HepG2 (cell line): ENCODE measurements around the gene LOXL3. TPM values are rescaled to one million over a fixed set of nuclear protein-coding genes. Genes with fewer than 3 reads are reported as not detected.

Experiments used
- HES4 ChIP-seq: sonication (generic); formaldehyde crosslinking; IDR thresholded peaks from 2 replicates; pipeline ENCODE4 v1.9.0; 2021; ENCODE audit warnings: mild to moderate bottlenecking, missing genetic modification reagents, borderline replicate concordance
- HOMEZ ChIP-seq: IDR thresholded peaks from 2 replicates; pipeline ENCODE4 v1.6.1; 2016; ENCODE audit warnings: low read depth
- PRMT3 ChIP-seq: sonication (generic); formaldehyde crosslinking; IDR thresholded peaks from 2 replicates; pipeline ENCODE4 v1.8.1; 2022; ENCODE audit warnings: low read depth, mild to moderate bottlenecking, moderate library complexity, missing genetic modification reagents, borderline replicate concordance
- REL ChIP-seq: sonication (generic); formaldehyde crosslinking; conservative IDR thresholded peaks from 2 replicates; pipeline ENCODE4 v1.8.0; 2022; ENCODE audit warnings: mild to moderate bottlenecking, missing genetic modification reagents, moderate library complexity
- SNAI1 ChIP-seq: sonication (generic); formaldehyde crosslinking; IDR thresholded peaks from 2 replicates; pipeline ENCODE4 v1.5.0; 2020; ENCODE audit warnings: mild to moderate bottlenecking, missing genetic modification reagents, borderline replicate concordance
- TAF15 ChIP-seq: fragments of 200-400 bp; formaldehyde crosslinking; IDR thresholded peaks from one replicate; pipeline ENCODE4 v1.6.1; 2018; ENCODE audit warnings: mild to moderate bottlenecking, low read depth, low read length; ENCODE audit not compliant: poor library complexity, severe bottlenecking
- TFDP1 ChIP-seq: IDR thresholded peaks from 2 replicates; pipeline ENCODE4 v1.6.1; 2016; ENCODE audit warnings: missing compliant biosample characterization, missing genetic modification reagents, borderline replicate concordance
- TFE3 ChIP-seq: IDR thresholded peaks from 2 replicates; pipeline ENCODE4 v1.6.1; 2016
- ZBTB20 ChIP-seq: sonication (generic); formaldehyde crosslinking; IDR thresholded peaks from 2 replicates; pipeline ENCODE4 v1.8.1; 2023; ENCODE audit warnings: missing genetic modification reagents, low read depth, mild to moderate bottlenecking, borderline replicate concordance
- ZFP91 ChIP-seq: sonication (generic); formaldehyde crosslinking; IDR thresholded peaks from 2 replicates; pipeline ENCODE4 v1.9.0; 2022; ENCODE audit warnings: missing genetic modification reagents, mild to moderate bottlenecking, borderline replicate concordance
- ZKSCAN5 ChIP-seq: sonication (generic); formaldehyde crosslinking; IDR thresholded peaks from 2 replicates; pipeline ENCODE4 v1.5.1; 2020; ENCODE audit warnings: mild to moderate bottlenecking, missing genetic modification reagents
- ZNF441 ChIP-seq: sonication (generic); formaldehyde crosslinking; IDR thresholded peaks from 2 replicates; pipeline ENCODE4 v1.7.0; 2021; ENCODE audit warnings: missing genetic modification reagents, borderline replicate concordance
- ZNF446 ChIP-seq: sonication (generic); formaldehyde crosslinking; IDR thresholded peaks from 2 replicates; pipeline ENCODE4 v1.5.0; 2020; ENCODE audit warnings: mild to moderate bottlenecking, missing genetic modification reagents
- ZNF549 ChIP-seq: sonication (generic); formaldehyde crosslinking; IDR thresholded peaks from 2 replicates; pipeline ENCODE4 v1.5.0; 2020; ENCODE audit warnings: missing genetic modification reagents
- ZNF589 ChIP-seq: sonication (generic); formaldehyde crosslinking; conservative IDR thresholded peaks from 2 replicates; pipeline ENCODE4 v1.8.0; 2022; ENCODE audit warnings: mild to moderate bottlenecking, moderate library complexity, missing genetic modification reagents
- ZSCAN12 ChIP-seq: sonication (generic); formaldehyde crosslinking; IDR thresholded peaks from 2 replicates; pipeline ENCODE4 v1.9.0; 2021; ENCODE audit warnings: mild to moderate bottlenecking, missing genetic modification reagents
- polyA plus RNA-seq, 8 experiments: library from polyadenylated mRNA; depleted of rRNA in 3 of 8; stranded (reverse) in 7 of 8; unstranded in 1 of 8; fragments of >200 nt; fragmentation: Illumina TruSeq in 4 of 8; extraction: Trizol in 4 of 8; gene quantifications; 2 replicates each; pipeline versions ENCODE4 v1.2.1 to v1.2.3, GENCODE V29; 2011 to 2016; ENCODE audit warnings: low read depth in 4 of 8, missing spikeins in 1 of 8, mixed read lengths in 1 of 8; ENCODE audit not compliant: insufficient read depth in 1 of 8
- total RNA-seq, 5 experiments: library from RNA; depleted of rRNA; stranded (reverse); fragments of >200 nt; fragmentation: Illumina TruSeq; extraction: Trizol; gene quantifications; 2 replicates each; pipeline ENCODE4 v1.2.3, GENCODE V29; 2016; ENCODE audit warnings: low read depth in 1 of 5

Gene LOXL3
- total and polyA plus RNA-seq, 2 of the 13 experiments (the other 11 are each of a cell fraction or from before 2014, with no cell fraction given), result 0.55 to 6.5 TPM

GRCh38 chr2:74530239-74531187, 23.2 kb downstream of the LOXL3 start (continued):
- TF ChIP-seq ZNF441 (CRISPR knock-in tag) (0 out of 2 replicates have a peak, but pooled peaks have one; percentile 9), ZFP91 (CRISPR knock-in tag) (0 out of 2 replicates have a peak, but pooled peaks have one; percentile 4), REL (peak; percentile 74), TFE3 (CRISPR knock-in tag) (no peak), ZSCAN12 (no peak), ZKSCAN5 (CRISPR knock-in tag) (0 out of 2 replicates have a peak, but pooled peaks have one; percentile 39), TAF15 (peak; percentile 12), TFDP1 (CRISPR knock-in tag) (peak; percentile 45; the same call in 1 of the 2 replicates), SNAI1 (CRISPR knock-in tag) (no peak), ZNF446 (CRISPR knock-in tag) (0 out of 2 replicates have a peak, but pooled peaks have one; percentile 30), PRMT3 (CRISPR knock-in tag) (no peak), HOMEZ (CRISPR knock-in tag) (no peak), ZBTB20 (0 out of 2 replicates have a peak, but pooled peaks have one; percentile 39), ZNF589 (CRISPR knock-in tag) (peak; percentile 57; the same call in 1 of the 2 replicates), ZNF549 (CRISPR knock-in tag) (no peak), HES4 (CRISPR knock-in tag) (0 out of 2 replicates have a peak, but pooled peaks have one; percentile 36)
